ENCODE measurements around the gene INO80. TPM values are rescaled to one million over a fixed set of nuclear protein-coding genes. Genes with fewer than 3 reads are reported as not detected.

The INO80 gene
- total RNA-seq, 5 donors from 2014 or later (not counting 1 experiment from before 2014, with no cell fraction given) = 31.3 to 34.7 (median 33.7) TPM

- no peak overlapping the region for H3K27ac Mint-ChIP-seq
- no peaks in the 10 kb centered on the region for H3K9me3 Mint-ChIP-seq
- H3K4me3 Mint-ChIP-seq = no peak overlapping the region
Observed at GRCh38 chr15:41043276-41043951, 72.7 kb downstream of the INO80 start.

GRCh38 chr15:41042851-41043250 is 73.2 kb downstream of the INO80 start:
- peaks cover 5 to 75% of the 10 kb centered on the region in 2 donors for H3K36me3 ChIP-seq (ENCODE audit: control insufficient read depth in 2 of 2, extremely low read depth in 1 of 2, insufficient read depth in 1 of 2, low read length in 1 of 2)

More at GRCh38 chr15:41043276-41043951, 72.7 kb downstream of the INO80 start:
- ChIA-PET CTCF (interaction anchor here in 1 of 2 donors (0.7 kb wide), 1 partner anchor 486 kb away, joined by 6 read pairs; no protein-coding TSS in a partner anchor), POLR2A (no interaction called here)
- Histone ChIP-seq H3K27ac (ENCODE audit: low read length) (no peak overlapping the region), H3K9me3 (no peaks in the 10 kb centered on the region), H3K4me3 (ENCODE audit: control insufficient read depth in 1 of 2, extremely low read depth in 1 of 2, low read length in 1 of 2) (no peak overlapping the region), H3K36me3 (ENCODE audit: control insufficient read depth in 2 of 2, extremely low read depth in 1 of 2, insufficient read depth in 1 of 2, low read length in 1 of 2) (peaks cover 5 to 77% of the 10 kb centered on the region in 2 donors), H3K4me1 (ENCODE audit: control insufficient read depth in 1 of 2, extremely low read depth in 1 of 2, insufficient read depth in 2 of 2, low read length in 2 of 2) (no peaks in the 10 kb centered on the region), H3K27me3 (replicated peaks in 1 of 2; ENCODE audit: control insufficient read depth in 2 of 2, extremely low read depth in 1 of 2, insufficient read depth in 2 of 2, low read length in 1 of 2) (no peaks in the 10 kb centered on the region)
- H3K4me1 Mint-ChIP-seq = no peaks in the 10 kb centered on the region
- ATAC-seq (replicated peaks in 1 of 4) = no peak
- H3K36me3 Mint-ChIP-seq = peaks cover 45% of the 10 kb centered on the region
- H3K27me3 Mint-ChIP-seq = no peaks in the 10 kb centered on the region
- DNase-seq = no peak
- WGBS (ENCODE audit: insufficient coverage) = no CpG with 5 or more reads among the region's 1 CpG

GRCh38 chr15:41039121-41039520 is 77.0 kb downstream of the INO80 start:
- H3K36me3 ChIP-seq (ENCODE audit: control insufficient read depth in 2 of 2, extremely low read depth in 1 of 2, insufficient read depth in 1 of 2, low read length in 1 of 2) = peaks cover 5 to 44% of the 10 kb centered on the region in 2 donors
- H3K4me3 ChIP-seq (ENCODE audit: control insufficient read depth in 1 of 2, extremely low read depth in 1 of 2, low read length in 1 of 2) = no peak overlapping the region
- Mint-ChIP-seq H3K9me3 (no peaks in the 10 kb centered on the region), H3K4me1 (peaks cover 0 to 2% (median 0%) of the 10 kb centered on the region in 3 donors), H3K27ac (no peak overlapping the region), H3K36me3 (peaks cover 43% of the 10 kb centered on the region), H3K4me3 (no peak overlapping the region), H3K27me3 (no peaks in the 10 kb centered on the region)
- DNase-seq = no peak
- no peak overlapping the region for H3K27ac ChIP-seq (ENCODE audit: low read length)
- H3K4me1 ChIP-seq (ENCODE audit: control insufficient read depth in 1 of 2, extremely low read depth in 1 of 2, insufficient read depth in 2 of 2, low read length in 2 of 2) = no peaks in the 10 kb centered on the region
- no peaks in the 10 kb centered on the region for H3K27me3 ChIP-seq (replicated peaks in 1 of 2; ENCODE audit: control insufficient read depth in 2 of 2, extremely low read depth in 1 of 2, insufficient read depth in 2 of 2, low read length in 1 of 2)
- H3K9me3 ChIP-seq = no peaks in the 10 kb centered on the region
- no peak for ATAC-seq (replicated peaks in 1 of 4)
- POLR2A ChIA-PET = no interaction called here
- CTCF ChIA-PET = no interaction called here

More at GRCh38 chr15:41042851-41043250, 73.2 kb downstream of the INO80 start:
- peaks cover 48% of the 10 kb centered on the region for H3K36me3 Mint-ChIP-seq
- H3K27ac ChIP-seq (ENCODE audit: low read length) = no peak overlapping the region
- no peak overlapping the region for H3K4me3 Mint-ChIP-seq
- WGBS (ENCODE audit: insufficient coverage) = no CpG with 5 or more reads among the region's 5 CpGs
- H3K4me3 ChIP-seq (ENCODE audit: control insufficient read depth in 1 of 2, extremely low read depth in 1 of 2, low read length in 1 of 2) = no peak overlapping the region
- DNase-seq = no peak
- H3K27me3 Mint-ChIP-seq = no peaks in the 10 kb centered on the region
- H3K4me1 Mint-ChIP-seq = no peaks in the 10 kb centered on the region
- ChIA-PET POLR2A (no interaction called here), CTCF (interaction anchor here in 1 of 2 donors (0.6 kb wide), 1 partner anchor 29 kb away, joined by 3 read pairs; no protein-coding TSS in a partner anchor)
- no peaks in the 10 kb centered on the region for H3K4me1 ChIP-seq (ENCODE audit: control insufficient read depth in 1 of 2, extremely low read depth in 1 of 2, insufficient read depth in 2 of 2, low read length in 2 of 2)
- H3K27ac Mint-ChIP-seq = no peak overlapping the region
- ATAC-seq (replicated peaks in 1 of 4) = no peak
- H3K27me3 ChIP-seq (replicated peaks in 1 of 2; ENCODE audit: control insufficient read depth in 2 of 2, extremely low read depth in 1 of 2, insufficient read depth in 2 of 2, low read length in 1 of 2) = no peaks in the 10 kb centered on the region
- no peaks in the 10 kb centered on the region for H3K9me3 Mint-ChIP-seq
- no peaks in the 10 kb centered on the region for H3K9me3 ChIP-seq

GRCh38 chr15:41032079-41032328 is 84.1 kb downstream of the INO80 start:
- Histone ChIP-seq H3K9me3 (no peaks in the 10 kb centered on the region), H3K4me3 (ENCODE audit: control insufficient read depth in 1 of 2, extremely low read depth in 1 of 2, low read length in 1 of 2) (no peak overlapping the region), H3K27me3 (replicated peaks in 1 of 2; ENCODE audit: control insufficient read depth in 2 of 2, extremely low read depth in 1 of 2, insufficient read depth in 2 of 2, low read length in 1 of 2) (no peaks in the 10 kb centered on the region), H3K36me3 (ENCODE audit: control insufficient read depth in 2 of 2, extremely low read depth in 1 of 2, insufficient read depth in 1 of 2, low read length in 1 of 2) (peaks cover 0 to 20% of the 10 kb centered on the region in 2 donors), H3K27ac (ENCODE audit: low read length) (no peak overlapping the region), H3K4me1 (ENCODE audit: control insufficient read depth in 1 of 2, extremely low read depth in 1 of 2, insufficient read depth in 2 of 2, low read length in 2 of 2) (no peaks in the 10 kb centered on the region)
- Mint-ChIP-seq H3K27me3 (no peaks in the 10 kb centered on the region), H3K9me3 (no peaks in the 10 kb centered on the region), H3K27ac (no peak overlapping the region), H3K4me1 (peaks cover 5 to 14% (median 11%) of the 10 kb centered on the region in 3 donors), H3K4me3 (no peak overlapping the region), H3K36me3 (peaks cover 34% of the 10 kb centered on the region)
- DNase-seq (no peak), ATAC-seq (replicated peaks in 1 of 4) (no peak)
- WGBS (ENCODE audit: insufficient coverage) = no CpG with 5 or more reads among the region's 1 CpG
- ChIA-PET CTCF (no interaction called here), POLR2A (no interaction called here)

GRCh38 chr15:41031232-41032078 is 84.6 kb downstream of the INO80 start:
- WGBS (ENCODE audit: insufficient coverage) = 93% methylated on average over 3 of the region's 5 CpGs
- peak overlapping the region in 1 of 2 donors; percentile 45 for H3K27ac Mint-ChIP-seq
- H3K4me3 ChIP-seq (ENCODE audit: control insufficient read depth in 1 of 2, extremely low read depth in 1 of 2, low read length in 1 of 2) = no peak overlapping the region

GRCh38 chr15:41028853-41029252 is 87.2 kb downstream of the INO80 start:
- H3K9me3 Mint-ChIP-seq = no peaks in the 10 kb centered on the region
- no peak overlapping the region for H3K4me3 Mint-ChIP-seq
- ATAC-seq (replicated peaks in 1 of 4) (no peak), DNase-seq (no peak)
- POLR2A ChIA-PET = interaction anchor here in 1 of 2 donors (0.6 kb wide), 2 partner anchors 313 to 380 kb away, joined by 3 read pairs; no protein-coding TSS in a partner anchor
- CTCF ChIA-PET = interaction anchor here in 1 of 2 donors (1.0 kb wide), 1 partner anchor 203 kb away, joined by 3 read pairs; the partner anchor contains the start of gene CHP1
- peaks cover 0 to 45% of the 10 kb centered on the region in 2 donors for H3K36me3 ChIP-seq (ENCODE audit: control insufficient read depth in 2 of 2, extremely low read depth in 1 of 2, insufficient read depth in 1 of 2, low read length in 1 of 2)
- WGBS (ENCODE audit: insufficient coverage) = no CpG with 5 or more reads among the region's 1 CpG
- H3K27me3 ChIP-seq (replicated peaks in 1 of 2; ENCODE audit: control insufficient read depth in 2 of 2, extremely low read depth in 1 of 2, insufficient read depth in 2 of 2, low read length in 1 of 2) = no peaks in the 10 kb centered on the region
- peaks cover 5 to 12% (median 11%) of the 10 kb centered on the region in 3 donors for H3K4me1 Mint-ChIP-seq
- peaks cover 43% of the 10 kb centered on the region for H3K36me3 Mint-ChIP-seq
- H3K27ac Mint-ChIP-seq = no peak overlapping the region
- H3K9me3 ChIP-seq = no peaks in the 10 kb centered on the region
- no peaks in the 10 kb centered on the region for H3K4me1 ChIP-seq (ENCODE audit: control insufficient read depth in 1 of 2, extremely low read depth in 1 of 2, insufficient read depth in 2 of 2, low read length in 2 of 2)
- no peak overlapping the region for H3K4me3 ChIP-seq (ENCODE audit: control insufficient read depth in 1 of 2, extremely low read depth in 1 of 2, low read length in 1 of 2)
- H3K27me3 Mint-ChIP-seq = no peaks in the 10 kb centered on the region
- H3K27ac ChIP-seq (ENCODE audit: low read length) = no peak overlapping the region

More at GRCh38 chr15:41031232-41032078, 84.6 kb downstream of the INO80 start:
- Histone ChIP-seq H3K36me3 (ENCODE audit: control insufficient read depth in 2 of 2, extremely low read depth in 1 of 2, insufficient read depth in 1 of 2, low read length in 1 of 2) (peaks cover 0 to 25% of the 10 kb centered on the region in 2 donors), H3K27me3 (replicated peaks in 1 of 2; ENCODE audit: control insufficient read depth in 2 of 2, extremely low read depth in 1 of 2, insufficient read depth in 2 of 2, low read length in 1 of 2) (no peaks in the 10 kb centered on the region), H3K27ac (ENCODE audit: low read length) (no peak overlapping the region), H3K4me1 (ENCODE audit: control insufficient read depth in 1 of 2, extremely low read depth in 1 of 2, insufficient read depth in 2 of 2, low read length in 2 of 2) (no peaks in the 10 kb centered on the region), H3K9me3 (no peaks in the 10 kb centered on the region)
- ATAC-seq (replicated peaks in 1 of 4) = no peak
- ChIA-PET POLR2A (no interaction called here), CTCF (no interaction called here)
- H3K27me3 Mint-ChIP-seq = no peaks in the 10 kb centered on the region
- H3K4me3 Mint-ChIP-seq = no peak overlapping the region
- no peak for DNase-seq
- no peaks in the 10 kb centered on the region for H3K9me3 Mint-ChIP-seq
- peaks cover 39% of the 10 kb centered on the region for H3K36me3 Mint-ChIP-seq
- peaks cover 5 to 14% (median 11%) of the 10 kb centered on the region in 3 donors for H3K4me1 Mint-ChIP-seq

All from T-cell (primary cell).